Adrenal gland (tissue), 5 donors: ENCODE measurements around the gene CMTM6.
"Not testable (repeated sequence)": the region's sequence is repeated elsewhere in the genome, so short reads cannot be mapped to it uniquely, and the experiment has no call there.

Experiments
- POLR2A ChIP-seq, 2 donors: fragments of 450-650 bp; IDR thresholded peaks; one replicate each; pipeline ENCODE4 v1.6.1; 2017; ENCODE audit warnings: antibody characterized with exemption in 2 of 2, mild to moderate bottlenecking in 2 of 2, moderate library complexity in 1 of 2
- TF ChIP-seq, protein P1 (sequence below), 6 experiments: fragments of 450-650 bp in 4 of 6; fragments of 200-600 bp in 2 of 6; sonication (generic) in 1 of 6; IDR thresholded peaks; 1 replicate in 5 of 6; 2 replicates in 1 of 6; pipeline versions ENCODE4 v1.5.1 to v1.8.0; 2016 to 2021; ENCODE audit warnings: antibody characterized with exemption in 6 of 6, mild to moderate bottlenecking in 2 of 6, moderate library complexity in 1 of 6
- donor health status: DM: no; HTN: no; CAD: no.

GRCh38 chr3:32518921-32519320 is 16.3 kb upstream of the CMTM6 start:
- TF ChIP-seq, protein P1, sequence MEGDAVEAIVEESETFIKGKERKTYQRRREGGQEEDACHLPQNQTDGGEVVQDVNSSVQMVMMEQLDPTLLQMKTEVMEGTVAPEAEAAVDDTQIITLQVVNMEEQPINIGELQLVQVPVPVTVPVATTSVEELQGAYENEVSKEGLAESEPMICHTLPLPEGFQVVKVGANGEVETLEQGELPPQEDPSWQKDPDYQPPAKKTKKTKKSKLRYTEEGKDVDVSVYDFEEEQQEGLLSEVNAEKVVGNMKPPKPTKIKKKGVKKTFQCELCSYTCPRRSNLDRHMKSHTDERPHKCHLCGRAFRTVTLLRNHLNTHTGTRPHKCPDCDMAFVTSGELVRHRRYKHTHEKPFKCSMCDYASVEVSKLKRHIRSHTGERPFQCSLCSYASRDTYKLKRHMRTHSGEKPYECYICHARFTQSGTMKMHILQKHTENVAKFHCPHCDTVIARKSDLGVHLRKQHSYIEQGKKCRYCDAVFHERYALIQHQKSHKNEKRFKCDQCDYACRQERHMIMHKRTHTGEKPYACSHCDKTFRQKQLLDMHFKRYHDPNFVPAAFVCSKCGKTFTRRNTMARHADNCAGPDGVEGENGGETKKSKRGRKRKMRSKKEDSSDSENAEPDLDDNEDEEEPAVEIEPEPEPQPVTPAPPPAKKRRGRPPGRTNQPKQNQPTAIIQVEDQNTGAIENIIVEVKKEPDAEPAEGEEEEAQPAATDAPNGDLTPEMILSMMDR (IDR thresholded peaks at IDR 0.05): not testable (repeated sequence)
- not testable (repeated sequence) for TF ChIP-seq POLR2A (IDR thresholded peaks at IDR 0.05)
